Measurements from ENCODE around the gene LYST. TPM values are rescaled to one million over a fixed set of nuclear protein-coding genes. Genes with fewer than 3 reads are reported as not detected.

Gene LYST
- total and polyA plus RNA-seq, 2 of the 4 experiments (the other 2 are of a cell fraction) = 2.2 to 7.2 TPM

DNA sequence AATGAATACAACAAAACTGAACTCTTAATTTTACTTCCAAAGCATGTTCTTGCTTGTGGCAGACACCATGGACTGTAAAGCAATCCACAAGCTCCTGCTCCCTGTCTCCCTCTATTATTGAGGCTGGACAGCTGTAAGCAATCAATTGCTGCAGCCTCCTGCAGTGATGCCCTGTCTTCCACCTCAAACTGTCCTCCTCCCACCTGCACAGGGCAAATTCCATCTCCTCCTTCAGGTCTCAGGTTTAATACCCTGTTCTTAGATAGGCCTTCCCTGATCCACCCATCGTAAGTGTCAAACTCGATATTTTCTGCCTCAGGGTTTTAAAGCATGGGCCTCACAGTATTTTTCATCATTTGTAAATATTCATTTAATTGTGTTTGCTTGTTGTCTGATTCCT, 81.8 kb downstream of the LYST start:
- ATAC-seq (ENCODE audit: low read depth) = no peak

More for the DNA sequence above, 81.8 kb downstream of the LYST start:
- H2AK9ac ChIP-seq (replicated peaks; ENCODE audit: low read depth, low read length, poor library complexity) = no peak overlapping the region
- H3K79me1 ChIP-seq (ENCODE audit: low read depth in 1 of 2, low read length in 2 of 2) = no peaks in the 10 kb centered on the region
- H3K4me1 ChIP-seq (ENCODE audit: control insufficient read depth, insufficient read depth, low read length) = peaks cover 6% of the 10 kb centered on the region
- WGBS, 2 experiments (ENCODE audit: extremely low coverage in 2 of 2, insufficient read length in 1 of 2) = no CpG with 5 or more reads among the region's 2 CpGs
- no peak overlapping the region for H3K56ac ChIP-seq (ENCODE audit: extremely low read depth, insufficient read depth, low read length)
- no peak overlapping the region for H3K4me2 ChIP-seq (ENCODE audit: low read depth, low read length)
- H2AK5ac ChIP-seq (ENCODE audit: low read depth, low read length) = no peak overlapping the region
- dilution Hi-C loops (cut with HindIII; ENCODE audit: low sequenced_read_pairs, unreplicated experiment) (no loop called here), intact Hi-C loops (cut with micrococcal nuclease) (loop anchor here (5.0 kb wide), 1 partner anchor 188 kb away; no protein-coding TSS in a partner anchor), in situ Hi-C loops (cut with MboI; ENCODE audit: low sequenced_read_pairs) (no loop called here)
- H2BK15ac ChIP-seq (ENCODE audit: low read depth, low read length) = no peak overlapping the region
- H3K4ac ChIP-seq (ENCODE audit: low read depth, low read length) = no peak overlapping the region
- no peak overlapping the region for H3K18ac ChIP-seq (ENCODE audit: low read depth, low read length)
- H2BK20ac ChIP-seq (ENCODE audit: low read depth, low read length) = no peak overlapping the region
- no TSS peak for BruUV-seq (replicated peaks)
- H4K8ac ChIP-seq (ENCODE audit: low read depth in 2 of 2, low read length in 2 of 2) = no peak overlapping the region
- no peak for TF ChIP-seq POLR2A (IDR thresholded peaks at IDR 0.05; ENCODE audit: low read depth, low read length)
- no peak for TF ChIP-seq MXI1 (IDR thresholded peaks at IDR 0.05; ENCODE audit: borderline replicate concordance, low read depth, low read length)
- no peak for TF ChIP-seq BHLHE40 (IDR thresholded peaks at IDR 0.05; ENCODE audit: low read depth, low read length)
- TF ChIP-seq CHD1 (IDR thresholded peaks at IDR 0.05; ENCODE audit: low read depth, low read length) = no peak
- TF ChIP-seq RAD21 (IDR thresholded peaks at IDR 0.05; ENCODE audit: low read length) = no peak
- TF ChIP-seq MAFK (IDR thresholded peaks at IDR 0.05; ENCODE audit: low read depth, low read length) = no peak
- TF ChIP-seq, protein P1, sequence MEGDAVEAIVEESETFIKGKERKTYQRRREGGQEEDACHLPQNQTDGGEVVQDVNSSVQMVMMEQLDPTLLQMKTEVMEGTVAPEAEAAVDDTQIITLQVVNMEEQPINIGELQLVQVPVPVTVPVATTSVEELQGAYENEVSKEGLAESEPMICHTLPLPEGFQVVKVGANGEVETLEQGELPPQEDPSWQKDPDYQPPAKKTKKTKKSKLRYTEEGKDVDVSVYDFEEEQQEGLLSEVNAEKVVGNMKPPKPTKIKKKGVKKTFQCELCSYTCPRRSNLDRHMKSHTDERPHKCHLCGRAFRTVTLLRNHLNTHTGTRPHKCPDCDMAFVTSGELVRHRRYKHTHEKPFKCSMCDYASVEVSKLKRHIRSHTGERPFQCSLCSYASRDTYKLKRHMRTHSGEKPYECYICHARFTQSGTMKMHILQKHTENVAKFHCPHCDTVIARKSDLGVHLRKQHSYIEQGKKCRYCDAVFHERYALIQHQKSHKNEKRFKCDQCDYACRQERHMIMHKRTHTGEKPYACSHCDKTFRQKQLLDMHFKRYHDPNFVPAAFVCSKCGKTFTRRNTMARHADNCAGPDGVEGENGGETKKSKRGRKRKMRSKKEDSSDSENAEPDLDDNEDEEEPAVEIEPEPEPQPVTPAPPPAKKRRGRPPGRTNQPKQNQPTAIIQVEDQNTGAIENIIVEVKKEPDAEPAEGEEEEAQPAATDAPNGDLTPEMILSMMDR (conservative IDR thresholded peaks at IDR 0.05; ENCODE audit: low read depth, low read length) = no peak
- TF ChIP-seq RFX5 (IDR thresholded peaks at IDR 0.05; ENCODE audit: low read depth, low read length) = no peak
- TF ChIP-seq NFE2L2 (IDR thresholded peaks at IDR 0.05; ENCODE audit: low read depth, low read length) = no peak
- no peak for TF ChIP-seq MAZ (IDR thresholded peaks at IDR 0.05; ENCODE audit: borderline replicate concordance, low read depth, low read length)
- TF ChIP-seq ELK1 (IDR thresholded peaks at IDR 0.05; ENCODE audit: borderline replicate concordance, low read depth, low read length) = no peak
- TF ChIP-seq, protein P2, sequence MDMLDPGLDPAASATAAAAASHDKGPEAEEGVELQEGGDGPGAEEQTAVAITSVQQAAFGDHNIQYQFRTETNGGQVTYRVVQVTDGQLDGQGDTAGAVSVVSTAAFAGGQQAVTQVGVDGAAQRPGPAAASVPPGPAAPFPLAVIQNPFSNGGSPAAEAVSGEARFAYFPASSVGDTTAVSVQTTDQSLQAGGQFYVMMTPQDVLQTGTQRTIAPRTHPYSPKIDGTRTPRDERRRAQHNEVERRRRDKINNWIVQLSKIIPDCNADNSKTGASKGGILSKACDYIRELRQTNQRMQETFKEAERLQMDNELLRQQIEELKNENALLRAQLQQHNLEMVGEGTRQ (IDR thresholded peaks at IDR 0.05; ENCODE audit: low read depth, low read length) = no peak
- H3K36me3 ChIP-seq (ENCODE audit: control insufficient read depth, insufficient read depth, low read length) = no peaks in the 10 kb centered on the region
- CTCF ChIA-PET = interaction anchor here (0.6 to 1.7 kb wide), 4 partner anchors 58 to 271 kb away, joined by 3 to 9 read pairs (median 4); no protein-coding TSS in a partner anchor
- no peaks in the 10 kb centered on the region for H4K20me1 ChIP-seq (ENCODE audit: insufficient read depth, low read length)
- no peak overlapping the region for H2AFZ ChIP-seq (replicated peaks; ENCODE audit: low read length, poor library complexity)
- no peak overlapping the region for H3K9ac ChIP-seq (ENCODE audit: low read depth, low read length)
- no peak overlapping the region for H3K14ac ChIP-seq (replicated peaks; ENCODE audit: low read depth, low read length)
- H3K27me3 ChIP-seq (ENCODE audit: control insufficient read depth, insufficient read depth, low read length) = no peaks in the 10 kb centered on the region
- no peak overlapping the region for H3K27ac ChIP-seq (ENCODE audit: insufficient read depth, low read length)
- H2BK120ac ChIP-seq (ENCODE audit: low read depth, low read length) = no peak overlapping the region
- H3K9me3 ChIP-seq (ENCODE audit: control insufficient read depth, insufficient read depth, low read length) = no peaks in the 10 kb centered on the region
- H3K23ac ChIP-seq (ENCODE audit: low read depth, low read length) = no peak overlapping the region
- H3K4me3 ChIP-seq (ENCODE audit: insufficient read depth, low read depth, low read length) = no peak overlapping the region
- POLR2A ChIA-PET (ENCODE audit: unreplicated experiment) = no interaction called here
- H4K91ac ChIP-seq (ENCODE audit: insufficient read depth, low read depth, low read length) = no peak overlapping the region
- no peak overlapping the region for H2BK5ac ChIP-seq (ENCODE audit: low read depth, low read length, poor library complexity, severe bottlenecking)
- H3K9me1 ChIP-seq (ENCODE audit: insufficient read depth, low read length) = no peaks in the 10 kb centered on the region
- H4K5ac ChIP-seq (ENCODE audit: low read depth, low read length) = no peak overlapping the region
- no peak for DNase-seq

All from IMR-90 (cell line).